ENCODE measurements around the gene SCGB1C1.
A peak's percentile ranks its signal among the peaks of the same experiment; 100 is the strongest.

Gene SCGB1C1

DNA sequence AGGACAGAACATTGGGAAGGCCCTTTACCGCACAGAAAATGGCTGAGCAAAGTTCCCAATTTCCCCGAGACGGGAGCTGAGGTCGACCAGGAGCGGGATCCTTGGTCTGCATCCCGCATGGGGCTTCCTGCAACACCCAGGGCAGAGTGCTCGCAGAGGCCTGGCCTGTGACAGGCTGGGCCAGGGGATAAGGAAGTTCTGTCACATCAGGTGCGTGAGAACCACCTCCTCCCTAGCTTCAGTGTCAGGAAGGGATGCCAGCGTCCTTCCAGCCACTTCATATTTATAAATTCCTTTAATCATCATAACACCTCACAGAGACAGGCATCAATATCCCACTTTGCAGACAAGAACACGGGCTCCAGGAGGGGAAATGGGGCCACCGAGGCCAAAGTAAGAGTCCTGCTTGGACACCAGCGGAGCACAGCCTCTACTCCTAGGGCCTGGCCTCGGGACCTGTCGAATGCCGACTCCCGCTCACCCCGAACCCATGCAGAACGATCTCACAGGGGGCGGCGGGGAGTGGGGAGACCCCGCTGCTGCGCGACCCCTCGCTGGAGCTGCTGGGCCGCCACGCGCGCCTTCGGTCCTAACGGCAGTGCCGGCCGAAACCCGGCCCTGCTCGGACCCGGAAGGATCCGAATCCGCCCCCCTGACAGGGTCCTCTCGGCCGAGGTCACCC, 13.8 kb downstream of the SCGB1C1 start:
- CTCF ChIA-PET, result interaction anchor here (1.0 to 1.5 kb wide), 2 partner anchors 234 to 242 kb away, joined by 3 to 6 read pairs; no protein-coding TSS in a partner anchor
- peak overlapping the region; percentile 96 for H3K4me3 ChIP-seq (ENCODE audit: low read depth, low read length)
- POLR2A ChIA-PET, result interaction anchor here (0.6 to 2.3 kb wide), 12 partner anchors 9 to 241 kb away, joined by 3 to 15 read pairs (median 4); a partner anchor contains a TSS
- no peak for DNase-seq (ENCODE audit: low read depth, low spot score)
- TF ChIP-seq, protein P1, sequence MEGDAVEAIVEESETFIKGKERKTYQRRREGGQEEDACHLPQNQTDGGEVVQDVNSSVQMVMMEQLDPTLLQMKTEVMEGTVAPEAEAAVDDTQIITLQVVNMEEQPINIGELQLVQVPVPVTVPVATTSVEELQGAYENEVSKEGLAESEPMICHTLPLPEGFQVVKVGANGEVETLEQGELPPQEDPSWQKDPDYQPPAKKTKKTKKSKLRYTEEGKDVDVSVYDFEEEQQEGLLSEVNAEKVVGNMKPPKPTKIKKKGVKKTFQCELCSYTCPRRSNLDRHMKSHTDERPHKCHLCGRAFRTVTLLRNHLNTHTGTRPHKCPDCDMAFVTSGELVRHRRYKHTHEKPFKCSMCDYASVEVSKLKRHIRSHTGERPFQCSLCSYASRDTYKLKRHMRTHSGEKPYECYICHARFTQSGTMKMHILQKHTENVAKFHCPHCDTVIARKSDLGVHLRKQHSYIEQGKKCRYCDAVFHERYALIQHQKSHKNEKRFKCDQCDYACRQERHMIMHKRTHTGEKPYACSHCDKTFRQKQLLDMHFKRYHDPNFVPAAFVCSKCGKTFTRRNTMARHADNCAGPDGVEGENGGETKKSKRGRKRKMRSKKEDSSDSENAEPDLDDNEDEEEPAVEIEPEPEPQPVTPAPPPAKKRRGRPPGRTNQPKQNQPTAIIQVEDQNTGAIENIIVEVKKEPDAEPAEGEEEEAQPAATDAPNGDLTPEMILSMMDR (IDR thresholded peaks at IDR 0.05; ENCODE audit: insufficient read depth, low read length, missing control alignments), result no peak

GRCh38 chr11:207208-207862, 14.5 kb downstream of the SCGB1C1 start, which contains the start of the genes BET1L and RIC8A:
BET1L (minus strand) TSS chr11:207399; CDS start chr11:207321, 78 bp downstream.
RIC8A (plus strand) TSS chr11:207708; CDS start chr11:208855, 1,147 bp downstream.
- CTCF ChIA-PET, result interaction anchor here (1.5 kb wide), 1 partner anchor 241 kb away, joined by 6 read pairs; no protein-coding TSS in a partner anchor
- TF ChIP-seq, protein P1 (IDR thresholded peaks at IDR 0.05; ENCODE audit: insufficient read depth, low read length, missing control alignments), result no peak

DNA sequence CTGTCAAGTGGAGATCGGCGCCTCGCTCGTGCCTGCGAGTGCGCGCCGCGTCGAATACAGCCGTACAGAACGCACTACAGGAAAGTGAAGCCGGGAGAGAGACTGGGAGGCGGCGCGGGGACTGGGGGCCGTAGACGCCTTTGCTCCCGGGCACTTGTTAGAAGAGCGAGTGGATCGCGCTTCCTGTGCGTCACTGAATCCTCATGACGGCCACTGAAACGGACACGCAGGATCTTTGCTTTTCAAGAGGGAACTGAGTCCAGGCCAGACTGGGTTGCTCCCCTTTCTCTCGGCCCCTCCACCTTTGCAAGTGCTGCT, 14.9 kb downstream of the SCGB1C1 start:
- CTCF ChIA-PET, result interaction anchor here (1.5 kb wide), 2 partner anchors 189 to 241 kb away, joined by 5 to 6 read pairs; no protein-coding TSS in a partner anchor
- H3K4me3 ChIP-seq (ENCODE audit: low read depth, low read length), result peak overlapping the region; percentile 96
- no peak for DNase-seq (ENCODE audit: low read depth, low spot score)
- TF ChIP-seq, protein P1 (IDR thresholded peaks at IDR 0.05; ENCODE audit: insufficient read depth, low read length, missing control alignments), result no peak
- POLR2A ChIA-PET, result interaction anchor here (0.6 to 2.3 kb wide), 11 partner anchors 9 to 240 kb away, joined by 3 to 15 read pairs (median 5); partner anchors contain the start of gene PSMD13

More at GRCh38 chr11:207208-207862, 14.5 kb downstream of the SCGB1C1 start, which contains the start of the genes BET1L and RIC8A:
- POLR2A ChIA-PET, result interaction anchor here (0.6 to 2.3 kb wide), 13 partner anchors 9 to 241 kb away, joined by 3 to 15 read pairs (median 4); a partner anchor contains a TSS
- peak within 1 kb of the TSS; percentile 96 for H3K4me3 ChIP-seq (ENCODE audit: low read depth, low read length)
- DNase-seq (ENCODE audit: low read depth, low spot score), result peak; percentile 93

GRCh38 chr11:208181-208916, 15.5 kb downstream of the SCGB1C1 start:
- TF ChIP-seq, protein P1 (IDR thresholded peaks at IDR 0.05; ENCODE audit: insufficient read depth, low read length, missing control alignments), result no peak
- no peak for DNase-seq (ENCODE audit: low read depth, low spot score)
- ChIA-PET POLR2A (interaction anchor here (0.7 to 2.3 kb wide), 3 partner anchors 8 to 29 kb away, joined by 4 to 15 read pairs (median 5); partner anchors contain the start of gene PSMD13), CTCF (interaction anchor here (1.0 to 1.5 kb wide), 4 partner anchors 8 to 189 kb away, joined by 3 to 7 read pairs (median 4); no protein-coding TSS in a partner anchor)
- H3K4me3 ChIP-seq (ENCODE audit: low read depth, low read length), result peak overlapping the region; percentile 96

GRCh38 chr11:208917-209260, 16.0 kb downstream of the SCGB1C1 start:
- CTCF ChIA-PET, result interaction anchor here (0.7 to 1.5 kb wide), 6 partner anchors 8 to 239 kb away, joined by 3 to 7 read pairs (median 4); no protein-coding TSS in a partner anchor
- TF ChIP-seq, protein P1 (IDR thresholded peaks at IDR 0.05; ENCODE audit: insufficient read depth, low read length, missing control alignments), result no peak

More at GRCh38 chr11:208917-209260, 16.0 kb downstream of the SCGB1C1 start:
- H3K4me3 ChIP-seq (ENCODE audit: low read depth, low read length), result peak overlapping the region; percentile 96
- DNase-seq (ENCODE audit: low read depth, low spot score), result no peak
- POLR2A ChIA-PET, result no interaction called here
